HepG2 (cell line): Measurements from ENCODE around the gene TEKT5. TPM values are rescaled to one million over a fixed set of nuclear protein-coding genes. Genes with fewer than 3 reads are reported as not detected.
A peak's percentile ranks its signal among the peaks of the same experiment; 100 is the strongest.

Experiments
- CHCHD3 ChIP-seq: sonication (generic); formaldehyde crosslinking; IDR thresholded peaks from 2 replicates; pipeline ENCODE4 v1.8.0; 2022; ENCODE audit warnings: mild to moderate bottlenecking, missing genetic modification reagents, moderate library complexity
- HOXD1 ChIP-seq: sonication (generic); formaldehyde crosslinking; IDR thresholded peaks from 2 replicates; pipeline ENCODE4 v1.5.0; 2020; ENCODE audit warnings: missing genetic modification reagents
- KMT2B ChIP-seq: IDR thresholded peaks from 2 replicates; pipeline ENCODE4 v1.6.1; 2016; ENCODE audit warnings: missing genetic modification reagents, missing compliant biosample characterization
- NFE2 ChIP-seq: sonication (generic); formaldehyde crosslinking; IDR thresholded peaks from 2 replicates; pipeline ENCODE4 v1.4.0; 2020; ENCODE audit warnings: missing genetic modification reagents
- NFKBIZ ChIP-seq: IDR thresholded peaks from 2 replicates; pipeline ENCODE4 v1.6.1; 2018; ENCODE audit warnings: missing genetic modification reagents, missing compliant biosample characterization
- PHB2 ChIP-seq: fragments of 450-650 bp; IDR thresholded peaks from 2 replicates; pipeline ENCODE4 v1.6.1; 2018; ENCODE audit not compliant: partially characterized antibody
- ZBTB42 ChIP-seq: sonication (generic); formaldehyde crosslinking; IDR thresholded peaks from 2 replicates; pipeline ENCODE4 v1.5.0; 2020; ENCODE audit warnings: mild to moderate bottlenecking, missing genetic modification reagents
- ZIK1 ChIP-seq: sonication (generic); formaldehyde crosslinking; IDR thresholded peaks from 2 replicates; pipeline ENCODE4 v1.5.0; 2020; ENCODE audit warnings: mild to moderate bottlenecking, low read depth, missing genetic modification reagents, borderline replicate concordance
- ZKSCAN8 ChIP-seq: IDR thresholded peaks from 2 replicates; pipeline ENCODE4 v1.6.1; 2016; ENCODE audit warnings: borderline replicate concordance, missing genetic modification reagents, missing compliant biosample characterization
- ZNF225 ChIP-seq: sonication (generic); formaldehyde crosslinking; IDR thresholded peaks from 2 replicates; pipeline ENCODE4 v1.4.0; 2020; ENCODE audit warnings: mild to moderate bottlenecking, missing genetic modification reagents
- ZNF329 ChIP-seq: sonication (generic); formaldehyde crosslinking; IDR thresholded peaks from 2 replicates; pipeline ENCODE4 v1.9.0; 2021; ENCODE audit warnings: low read depth, mild to moderate bottlenecking, missing genetic modification reagents
- ZNF7 ChIP-seq: IDR thresholded peaks from 2 replicates; pipeline ENCODE4 v1.6.1; 2016; ENCODE audit warnings: missing biosample characterization, missing genetic modification reagents
- ZNF724P ChIP-seq: sonication (generic); formaldehyde crosslinking; IDR thresholded peaks from 2 replicates; pipeline ENCODE4 v1.8.0; 2022; ENCODE audit warnings: missing genetic modification reagents, borderline replicate concordance
- ZNF839 ChIP-seq: sonication (generic); formaldehyde crosslinking; IDR thresholded peaks from 2 replicates; pipeline ENCODE4 v1.4.0; 2020; ENCODE audit warnings: missing genetic modification reagents, mild to moderate bottlenecking, borderline replicate concordance
- polyA plus RNA-seq, 8 experiments: library from polyadenylated mRNA; depleted of rRNA in 3 of 8; stranded (reverse) in 7 of 8; unstranded in 1 of 8; fragments of >200 nt; fragmentation: Illumina TruSeq in 4 of 8; extraction: Trizol in 4 of 8; gene quantifications; 2 replicates each; pipeline versions ENCODE4 v1.2.1 to v1.2.3, GENCODE V29; 2011 to 2016; ENCODE audit warnings: low read depth in 4 of 8, missing spikeins in 1 of 8, mixed read lengths in 1 of 8; ENCODE audit not compliant: insufficient read depth in 1 of 8
- total RNA-seq, 5 experiments: library from RNA; depleted of rRNA; stranded (reverse); fragments of >200 nt; fragmentation: Illumina TruSeq; extraction: Trizol; gene quantifications; 2 replicates each; pipeline ENCODE4 v1.2.3, GENCODE V29; 2016; ENCODE audit warnings: low read depth in 1 of 5
- TF ChIP-seq, protein P1 (sequence below): sonication (generic); formaldehyde crosslinking; IDR thresholded peaks from 2 replicates; pipeline ENCODE4 v1.5.1; 2020; ENCODE audit warnings: missing genetic modification reagents, mild to moderate bottlenecking, borderline replicate concordance
- TF ChIP-seq, protein P2 (sequence below): sonication (generic); formaldehyde crosslinking; IDR thresholded peaks from 2 replicates; pipeline ENCODE4 v1.8.0; 2022; ENCODE audit warnings: mild to moderate bottlenecking, missing genetic modification reagents, moderate library complexity
- TF ChIP-seq, protein P3 (sequence below): IDR thresholded peaks from 2 replicates; pipeline ENCODE4 v1.6.1; 2016; ENCODE audit warnings: missing compliant biosample characterization, missing genetic modification reagents, borderline replicate concordance
- TF ChIP-seq, protein P4 (sequence below): sonication (generic); formaldehyde crosslinking; IDR thresholded peaks from 2 replicates; pipeline ENCODE4 v1.9.0; 2021; ENCODE audit warnings: missing genetic modification reagents, mild to moderate bottlenecking, borderline replicate concordance
- TF ChIP-seq, protein P5 (sequence below): sonication (generic); formaldehyde crosslinking; IDR thresholded peaks from 2 replicates; pipeline ENCODE4 v1.8.1; 2023; ENCODE audit warnings: missing genetic modification reagents, inconsistent platforms, borderline replicate concordance

Gene TEKT5
- total and polyA plus RNA-seq, 2 of the 13 experiments (the other 11 are each of a cell fraction or from before 2014, with no cell fraction given) = 0.16 TPM; not detected in 1

DNA sequence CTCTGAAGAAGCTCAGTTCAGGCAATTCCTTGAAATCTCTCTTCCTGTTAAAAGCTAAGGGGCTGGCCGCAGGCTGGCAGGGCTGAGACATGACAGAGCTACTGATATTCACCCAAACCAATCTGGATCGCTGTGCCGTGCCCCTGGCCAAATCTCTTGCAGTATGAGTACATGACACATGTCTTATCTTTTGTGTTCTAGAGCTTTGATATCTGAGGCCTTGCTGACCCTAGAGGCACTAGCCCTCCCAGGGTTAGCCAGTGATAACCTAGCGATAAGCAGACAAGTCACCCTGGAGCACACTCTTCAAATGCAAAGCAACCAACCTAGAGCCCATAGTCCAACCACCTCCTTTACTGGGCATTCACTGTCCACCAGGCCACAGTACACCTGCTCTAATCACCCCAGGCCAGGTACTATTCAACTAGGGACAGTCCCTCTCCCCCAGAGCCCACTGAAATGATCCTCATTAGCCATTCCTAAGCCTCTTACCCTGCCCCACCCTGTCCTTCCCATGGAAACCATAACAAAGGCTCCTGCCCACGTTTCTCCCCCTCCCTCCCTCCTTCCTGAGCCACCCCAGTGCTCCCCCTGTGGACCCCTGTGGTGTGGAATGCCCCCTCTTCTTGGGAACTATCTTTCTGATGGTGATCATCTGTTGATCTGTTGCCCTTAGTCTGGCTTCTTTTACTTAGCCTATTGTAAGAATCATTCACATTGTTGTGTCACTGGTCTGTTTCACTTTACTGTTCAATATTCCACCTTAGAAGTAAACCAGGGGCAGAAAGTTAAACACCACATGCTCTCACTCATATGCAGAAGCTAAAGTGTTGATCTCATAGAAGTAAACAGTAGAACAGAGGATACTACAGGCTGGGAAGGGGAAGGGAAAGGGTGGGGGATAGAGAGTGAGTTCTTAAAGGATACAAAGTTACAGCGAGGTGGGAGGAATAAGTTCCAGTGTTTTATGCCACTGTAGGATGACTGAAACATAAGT lies 52.5 kb downstream of the TEKT5 start (continued):
- TF ChIP-seq, protein P1, sequence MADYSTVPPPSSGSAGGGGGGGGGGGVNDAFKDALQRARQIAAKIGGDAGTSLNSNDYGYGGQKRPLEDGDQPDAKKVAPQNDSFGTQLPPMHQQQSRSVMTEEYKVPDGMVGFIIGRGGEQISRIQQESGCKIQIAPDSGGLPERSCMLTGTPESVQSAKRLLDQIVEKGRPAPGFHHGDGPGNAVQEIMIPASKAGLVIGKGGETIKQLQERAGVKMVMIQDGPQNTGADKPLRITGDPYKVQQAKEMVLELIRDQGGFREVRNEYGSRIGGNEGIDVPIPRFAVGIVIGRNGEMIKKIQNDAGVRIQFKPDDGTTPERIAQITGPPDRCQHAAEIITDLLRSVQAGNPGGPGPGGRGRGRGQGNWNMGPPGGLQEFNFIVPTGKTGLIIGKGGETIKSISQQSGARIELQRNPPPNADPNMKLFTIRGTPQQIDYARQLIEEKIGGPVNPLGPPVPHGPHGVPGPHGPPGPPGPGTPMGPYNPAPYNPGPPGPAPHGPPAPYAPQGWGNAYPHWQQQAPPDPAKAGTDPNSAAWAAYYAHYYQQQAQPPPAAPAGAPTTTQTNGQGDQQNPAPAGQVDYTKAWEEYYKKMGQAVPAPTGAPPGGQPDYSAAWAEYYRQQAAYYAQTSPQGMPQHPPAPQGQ (CRISPR knock-in tag) = no peak
- TF ChIP-seq, protein P2, sequence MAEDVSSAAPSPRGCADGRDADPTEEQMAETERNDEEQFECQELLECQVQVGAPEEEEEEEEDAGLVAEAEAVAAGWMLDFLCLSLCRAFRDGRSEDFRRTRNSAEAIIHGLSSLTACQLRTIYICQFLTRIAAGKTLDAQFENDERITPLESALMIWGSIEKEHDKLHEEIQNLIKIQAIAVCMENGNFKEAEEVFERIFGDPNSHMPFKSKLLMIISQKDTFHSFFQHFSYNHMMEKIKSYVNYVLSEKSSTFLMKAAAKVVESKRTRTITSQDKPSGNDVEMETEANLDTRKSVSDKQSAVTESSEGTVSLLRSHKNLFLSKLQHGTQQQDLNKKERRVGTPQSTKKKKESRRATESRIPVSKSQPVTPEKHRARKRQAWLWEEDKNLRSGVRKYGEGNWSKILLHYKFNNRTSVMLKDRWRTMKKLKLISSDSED (CRISPR knock-in tag) = no peak
- no peak for TF ChIP-seq ZKSCAN8
- TF ChIP-seq, protein P3, sequence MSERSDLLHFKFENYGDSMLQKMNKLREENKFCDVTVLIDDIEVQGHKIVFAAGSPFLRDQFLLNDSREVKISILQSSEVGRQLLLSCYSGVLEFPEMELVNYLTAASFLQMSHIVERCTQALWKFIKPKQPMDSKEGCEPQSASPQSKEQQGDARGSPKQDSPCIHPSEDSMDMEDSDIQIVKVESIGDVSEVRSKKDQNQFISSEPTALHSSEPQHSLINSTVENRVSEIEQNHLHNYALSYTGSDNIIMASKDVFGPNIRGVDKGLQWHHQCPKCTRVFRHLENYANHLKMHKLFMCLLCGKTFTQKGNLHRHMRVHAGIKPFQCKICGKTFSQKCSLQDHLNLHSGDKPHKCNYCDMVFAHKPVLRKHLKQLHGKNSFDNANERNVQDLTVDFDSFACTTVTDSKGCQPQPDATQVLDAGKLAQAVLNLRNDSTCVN (CRISPR knock-in tag) = peak; percentile 97
- peak; percentile 77; the same call in 1 of the 2 replicates for TF ChIP-seq NFKBIZ (CRISPR knock-in tag)
- TF ChIP-seq KMT2B (CRISPR knock-in tag) = no peak
- no peak for TF ChIP-seq NFE2 (CRISPR knock-in tag)
- no peak for TF ChIP-seq ZNF7 (CRISPR knock-in tag)
- TF ChIP-seq ZIK1 = 0 out of 2 replicates have a peak, but pooled peaks have one; percentile 28
- TF ChIP-seq PHB2 = no peak
- TF ChIP-seq ZNF225 (CRISPR knock-in tag) = no peak
- no peak for TF ChIP-seq ZBTB42 (CRISPR knock-in tag)
- TF ChIP-seq ZNF724P = no peak
- TF ChIP-seq ZNF839 (CRISPR knock-in tag) = peak; percentile 36; the same call in 1 of the 2 replicates
- TF ChIP-seq, protein P4, sequence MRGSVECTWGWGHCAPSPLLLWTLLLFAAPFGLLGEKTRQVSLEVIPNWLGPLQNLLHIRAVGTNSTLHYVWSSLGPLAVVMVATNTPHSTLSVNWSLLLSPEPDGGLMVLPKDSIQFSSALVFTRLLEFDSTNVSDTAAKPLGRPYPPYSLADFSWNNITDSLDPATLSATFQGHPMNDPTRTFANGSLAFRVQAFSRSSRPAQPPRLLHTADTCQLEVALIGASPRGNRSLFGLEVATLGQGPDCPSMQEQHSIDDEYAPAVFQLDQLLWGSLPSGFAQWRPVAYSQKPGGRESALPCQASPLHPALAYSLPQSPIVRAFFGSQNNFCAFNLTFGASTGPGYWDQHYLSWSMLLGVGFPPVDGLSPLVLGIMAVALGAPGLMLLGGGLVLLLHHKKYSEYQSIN (CRISPR knock-in tag) = no peak
- TF ChIP-seq ZNF329 (CRISPR knock-in tag) = no peak
- TF ChIP-seq CHCHD3 (CRISPR knock-in tag) = no peak
- TF ChIP-seq, protein P5, sequence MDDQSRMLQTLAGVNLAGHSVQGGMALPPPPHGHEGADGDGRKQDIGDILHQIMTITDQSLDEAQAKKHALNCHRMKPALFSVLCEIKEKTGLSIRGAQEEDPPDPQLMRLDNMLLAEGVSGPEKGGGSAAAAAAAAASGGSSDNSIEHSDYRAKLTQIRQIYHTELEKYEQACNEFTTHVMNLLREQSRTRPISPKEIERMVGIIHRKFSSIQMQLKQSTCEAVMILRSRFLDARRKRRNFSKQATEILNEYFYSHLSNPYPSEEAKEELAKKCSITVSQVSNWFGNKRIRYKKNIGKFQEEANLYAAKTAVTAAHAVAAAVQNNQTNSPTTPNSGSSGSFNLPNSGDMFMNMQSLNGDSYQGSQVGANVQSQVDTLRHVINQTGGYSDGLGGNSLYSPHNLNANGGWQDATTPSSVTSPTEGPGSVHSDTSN (CRISPR knock-in tag) = no peak
- 0 out of 2 replicates have a peak, but pooled peaks have one; percentile 22 for TF ChIP-seq HOXD1 (CRISPR knock-in tag)
